Caco-2 (cell line): Measurements from ENCODE around the gene NUDCD3. TPM values are rescaled to one million over a fixed set of nuclear protein-coding genes. Genes with fewer than 3 reads are reported as not detected.
A peak's percentile ranks its signal among the peaks of the same experiment; 100 is the strongest.

Experiments used
- BruUV-seq: library from RNA; stranded (reverse); fragments of 400-500 nt; replicated peaks from 2 replicates; lab custom pipeline; 2021; lab: Mats Ljungman, UMichigan
- CTCF ChIA-PET: fragments of 300-600 bp; sonication (Branson Sonifier 250); formaldehyde crosslinking; loops from one replicate; lab custom pipeline; 2022; ENCODE audit warnings: antibody characterized with exemption; lab: Charles Lee
- POLR2A ChIA-PET: fragments of 300-600 bp; sonication (Branson Sonifier 250); formaldehyde crosslinking; loops from one replicate; lab custom pipeline; 2022; ENCODE audit warnings: antibody characterized with exemption; lab: Charles Lee
- DNase-seq, 2 experiments: peaks; one replicate each; pipeline versions ENCODE4 v3.0.0 to v3.0.0-alpha.2; 2020 to 2022
- H3K27me3 ChIP-seq: replicated peaks from 2 replicates; pipeline ENCODE4 v1.6.0; 2011; ENCODE audit warnings: low read length; ENCODE audit not compliant: control insufficient read depth, insufficient read depth
- H3K36me3 ChIP-seq: 2 replicates; pipeline ENCODE4 v1.5.1; 2011; ENCODE audit warnings: low read length; ENCODE audit not compliant: control insufficient read depth, insufficient read depth
- H3K4me1 ChIP-seq: fragments of 250-450 bp; sonication (Bioruptor Pico); 2 replicates; pipeline ENCODE4 v1.5.1; 2020; ENCODE audit warnings: mild to moderate bottlenecking
- H3K4me3 ChIP-seq: 2 replicates; pipeline ENCODE4 v1.5.1; 2011; ENCODE audit warnings: low read depth, mild to moderate bottlenecking, control low read depth, low read length
- H3K9me3 ChIP-seq: fragments of 250-450 bp; sonication (Bioruptor Pico); 2 replicates; pipeline ENCODE4 v1.5.1; 2020; ENCODE audit warnings: mild to moderate bottlenecking, moderate library complexity
- H3K27ac Mint-ChIP-seq: one replicate; pipeline ENCODE4 v1.8.0; 2022; ENCODE audit warnings: mixed read lengths; ENCODE audit not compliant: unreplicated experiment
- H3K27me3 Mint-ChIP-seq: one replicate; pipeline ENCODE4 v1.8.0; 2022; ENCODE audit warnings: mixed read lengths; ENCODE audit not compliant: insufficient read depth, unreplicated experiment
- H3K36me3 Mint-ChIP-seq: one replicate; pipeline ENCODE4 v1.8.0; 2022; ENCODE audit warnings: mild to moderate bottlenecking, mixed read lengths; ENCODE audit not compliant: insufficient read depth, unreplicated experiment
- H3K4me1 Mint-ChIP-seq: one replicate; pipeline ENCODE4 v1.8.0; 2022; ENCODE audit warnings: low read depth, mixed read lengths; ENCODE audit not compliant: unreplicated experiment
- H3K4me3 Mint-ChIP-seq: one replicate; pipeline ENCODE4 v1.8.0; 2022; ENCODE audit warnings: mild to moderate bottlenecking, moderate library complexity, mixed read lengths; ENCODE audit not compliant: unreplicated experiment
- H3K9me3 Mint-ChIP-seq: one replicate; pipeline ENCODE4 v1.8.0; 2022; ENCODE audit warnings: mixed read lengths; ENCODE audit not compliant: unreplicated experiment
- intact Hi-C: fragments of 100-400 bp; cut with micrococcal nuclease; formaldehyde crosslinking; loops from one replicate; pipeline ENCODE4 v1.10.0; 2022; ENCODE audit not compliant: unreplicated experiment
- total RNA-seq: library from RNA; stranded (reverse); gene quantifications from 2 replicates; pipeline ENCODE4 v1.2.3, GENCODE V29; 2022
- TF ChIP-seq, protein P1 (sequence below), 2 experiments: fragments of 200-600 bp in 1 of 2; IDR thresholded peaks; 1 replicate in 1 of 2; 2 replicates in 1 of 2; pipeline versions ENCODE4 v1.5.1 to v1.8.0; 2011 to 2022; ENCODE audit warnings: antibody characterized with exemption in 1 of 2, control low read depth in 1 of 2, inconsistent platforms in 1 of 2, low read depth in 1 of 2, low read length in 1 of 2, mild to moderate bottlenecking in 1 of 2, moderate library complexity in 1 of 2; ENCODE audit not compliant: insufficient read depth in 1 of 2, severe bottlenecking in 1 of 2, unreplicated experiment in 1 of 2

NUDCD3 gene
- total RNA-seq, 1 experiment from 2014 or later, result 116 TPM

DNA sequence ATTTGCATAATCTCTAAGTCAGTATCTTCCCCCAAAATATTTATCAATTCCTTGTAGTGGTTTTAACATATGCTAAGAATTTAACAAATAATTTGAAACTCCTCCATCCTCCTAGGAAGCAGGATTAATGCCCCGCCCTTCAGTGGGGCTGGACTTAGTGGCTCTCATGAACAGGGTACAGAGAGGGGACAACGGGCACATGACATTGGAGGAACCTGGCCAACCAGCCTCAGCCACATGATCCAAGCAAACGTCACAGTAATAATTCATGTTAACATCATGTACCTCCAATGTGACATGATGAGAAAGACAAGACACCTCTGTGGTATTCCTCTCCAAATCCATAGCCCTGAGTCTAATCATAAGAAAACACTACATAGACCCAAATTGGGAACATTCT, 50.5 kb downstream of the NUDCD3 start:
- peaks cover 9% of the 10 kb centered on the region for H3K4me1 Mint-ChIP-seq
- BruUV-seq, result no TSS peak
- no peaks in the 10 kb centered on the region for H3K27me3 Mint-ChIP-seq
- intact Hi-C loops, result no loop called here
- TF ChIP-seq, protein P1, sequence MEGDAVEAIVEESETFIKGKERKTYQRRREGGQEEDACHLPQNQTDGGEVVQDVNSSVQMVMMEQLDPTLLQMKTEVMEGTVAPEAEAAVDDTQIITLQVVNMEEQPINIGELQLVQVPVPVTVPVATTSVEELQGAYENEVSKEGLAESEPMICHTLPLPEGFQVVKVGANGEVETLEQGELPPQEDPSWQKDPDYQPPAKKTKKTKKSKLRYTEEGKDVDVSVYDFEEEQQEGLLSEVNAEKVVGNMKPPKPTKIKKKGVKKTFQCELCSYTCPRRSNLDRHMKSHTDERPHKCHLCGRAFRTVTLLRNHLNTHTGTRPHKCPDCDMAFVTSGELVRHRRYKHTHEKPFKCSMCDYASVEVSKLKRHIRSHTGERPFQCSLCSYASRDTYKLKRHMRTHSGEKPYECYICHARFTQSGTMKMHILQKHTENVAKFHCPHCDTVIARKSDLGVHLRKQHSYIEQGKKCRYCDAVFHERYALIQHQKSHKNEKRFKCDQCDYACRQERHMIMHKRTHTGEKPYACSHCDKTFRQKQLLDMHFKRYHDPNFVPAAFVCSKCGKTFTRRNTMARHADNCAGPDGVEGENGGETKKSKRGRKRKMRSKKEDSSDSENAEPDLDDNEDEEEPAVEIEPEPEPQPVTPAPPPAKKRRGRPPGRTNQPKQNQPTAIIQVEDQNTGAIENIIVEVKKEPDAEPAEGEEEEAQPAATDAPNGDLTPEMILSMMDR (IDR thresholded peaks at IDR 0.05; ENCODE audit: insufficient read depth in 1 of 2, low read depth in 1 of 2, low read length in 1 of 2, severe bottlenecking in 1 of 2, unreplicated experiment in 1 of 2), result no peak
- Histone ChIP-seq H3K9me3 (no peaks in the 10 kb centered on the region), H3K4me3 (no peak overlapping the region), H3K27me3 (no peaks in the 10 kb centered on the region), H3K4me1 (no peaks in the 10 kb centered on the region), H3K36me3 (no peaks in the 10 kb centered on the region)
- no peak for DNase-seq
- POLR2A ChIA-PET, result no interaction called here
- H3K27ac Mint-ChIP-seq, result no peak overlapping the region
- H3K4me3 Mint-ChIP-seq, result no peak overlapping the region
- H3K36me3 Mint-ChIP-seq, result peaks cover 9% of the 10 kb centered on the region
- CTCF ChIA-PET, result no interaction called here
- H3K9me3 Mint-ChIP-seq, result no peaks in the 10 kb centered on the region

DNA sequence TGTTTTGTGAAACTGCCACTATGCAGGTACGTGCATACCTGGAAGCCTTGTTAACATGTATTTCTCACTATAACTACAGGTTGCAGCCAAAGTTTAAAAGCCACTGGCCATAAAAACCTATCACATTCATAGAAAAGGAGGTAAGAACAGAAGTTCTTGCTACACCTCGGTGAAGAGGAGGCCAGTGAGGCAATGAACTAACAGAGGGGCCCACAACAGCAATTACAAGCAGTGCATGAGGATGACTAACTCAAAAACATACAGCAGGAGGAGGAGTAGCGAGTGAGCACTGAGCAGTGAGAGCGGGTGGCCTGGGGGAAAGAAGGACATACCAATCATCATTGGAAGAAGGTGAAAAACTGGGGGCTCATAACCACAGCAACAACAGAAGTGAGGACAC, 51.6 kb downstream of the NUDCD3 start:
- BruUV-seq, result no TSS peak
- Histone ChIP-seq H3K9me3 (no peaks in the 10 kb centered on the region), H3K36me3 (no peaks in the 10 kb centered on the region), H3K4me3 (no peak overlapping the region), H3K4me1 (no peaks in the 10 kb centered on the region), H3K27me3 (no peaks in the 10 kb centered on the region)
- CTCF ChIA-PET, result no interaction called here
- no peak overlapping the region for H3K4me3 Mint-ChIP-seq
- intact Hi-C loops, result no loop called here
- H3K9me3 Mint-ChIP-seq, result no peaks in the 10 kb centered on the region
- DNase-seq, result no peak
- no peaks in the 10 kb centered on the region for H3K27me3 Mint-ChIP-seq
- peaks cover 9% of the 10 kb centered on the region for H3K4me1 Mint-ChIP-seq
- TF ChIP-seq, protein P1 (IDR thresholded peaks at IDR 0.05; ENCODE audit: insufficient read depth in 1 of 2, low read depth in 1 of 2, low read length in 1 of 2, severe bottlenecking in 1 of 2, unreplicated experiment in 1 of 2), result no peak
- H3K27ac Mint-ChIP-seq, result peak overlapping the region; percentile 60
- peaks cover 9% of the 10 kb centered on the region for H3K36me3 Mint-ChIP-seq
- POLR2A ChIA-PET, result no interaction called here

DNA sequence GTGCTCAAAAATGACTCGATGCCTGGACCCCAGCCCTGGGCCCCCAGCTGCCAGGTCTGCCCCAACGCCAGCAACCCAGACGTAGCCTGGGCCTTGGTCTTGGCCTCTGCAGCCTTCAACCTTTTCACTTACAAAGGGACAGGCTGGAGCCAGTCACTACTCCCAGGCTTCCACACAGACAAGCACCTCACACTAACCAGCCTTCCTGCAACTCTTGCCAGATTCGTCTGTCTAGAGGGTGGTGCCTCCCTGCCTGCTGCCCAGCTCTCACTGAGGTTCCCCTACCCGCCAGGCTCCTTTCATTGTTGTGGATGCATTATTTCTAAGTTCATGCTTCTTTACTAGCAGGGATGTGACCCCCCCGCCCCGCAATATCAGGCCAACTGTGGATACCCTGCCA, 56.3 kb downstream of the NUDCD3 start:
- BruUV-seq, result no TSS peak
- H3K27me3 Mint-ChIP-seq, result no peaks in the 10 kb centered on the region
- Histone ChIP-seq H3K4me3 (no peak overlapping the region), H3K36me3 (no peaks in the 10 kb centered on the region), H3K9me3 (no peaks in the 10 kb centered on the region), H3K27me3 (no peaks in the 10 kb centered on the region), H3K4me1 (no peaks in the 10 kb centered on the region)
- intact Hi-C loops, result no loop called here
- H3K4me1 Mint-ChIP-seq, result peaks cover 7% of the 10 kb centered on the region
- H3K9me3 Mint-ChIP-seq, result no peaks in the 10 kb centered on the region
- POLR2A ChIA-PET, result no interaction called here
- H3K36me3 Mint-ChIP-seq, result peaks cover 9% of the 10 kb centered on the region
- CTCF ChIA-PET, result no interaction called here
- no peak overlapping the region for H3K4me3 Mint-ChIP-seq
- DNase-seq, result no peak
- no peak overlapping the region for H3K27ac Mint-ChIP-seq
- TF ChIP-seq, protein P1 (IDR thresholded peaks at IDR 0.05; ENCODE audit: insufficient read depth in 1 of 2, low read depth in 1 of 2, low read length in 1 of 2, severe bottlenecking in 1 of 2, unreplicated experiment in 1 of 2), result no peak
